ENCODE results near the gene YOD1.

GRCh38 chr1:207035877-207036551 is 15.0 kb downstream of the YOD1 start:
- TF ChIP-seq POLR2AphosphoS5 (IDR thresholded peaks at IDR 0.05; ENCODE audit: low read depth, low read length) (no peak), TAF1 (IDR thresholded peaks at IDR 0.05; ENCODE audit: borderline replicate concordance, insufficient read depth, low read length) (no peak), REST (IDR thresholded peaks at IDR 0.05; ENCODE audit: insufficient read depth in 1 of 2, low read depth in 2 of 2, low read length in 2 of 2) (no peak), FOXP2 (optimal IDR thresholded peaks at IDR 0.05; ENCODE audit: borderline replicate concordance, extremely low read depth, extremely low read length, insufficient read depth) (no peak), SIN3A (IDR thresholded peaks at IDR 0.05; ENCODE audit: borderline replicate concordance, insufficient read depth, low read length) (no peak)
